Measurements from ENCODE around the gene RBMS3. TPM values are rescaled to one million over a fixed set of nuclear protein-coding genes. Genes with fewer than 3 reads are reported as not detected.
A peak's percentile ranks its signal among the peaks of the same experiment; 100 is the strongest.

The RBMS3 gene
- total RNA-seq, 1 donor from 2014 or later = 70.0 TPM

GRCh38 chr3:29302619-29303018, 21.7 kb downstream of the RBMS3 start:
- no peaks in the 10 kb centered on the region for H3K9me3 ChIP-seq
- no peaks in the 10 kb centered on the region for H3K36me3 ChIP-seq

GRCh38 chr3:29307295-29307694, 26.4 kb downstream of the RBMS3 start:
- no peaks in the 10 kb centered on the region for H3K4me1 ChIP-seq
- H3K4me3 ChIP-seq = no peak overlapping the region
- H3K27me3 ChIP-seq = no peaks in the 10 kb centered on the region
- H3K9me3 ChIP-seq = no peaks in the 10 kb centered on the region
- H3K36me3 ChIP-seq = no peaks in the 10 kb centered on the region
- TF ChIP-seq POLR2AphosphoS5 (IDR thresholded peaks at IDR 0.05; ENCODE audit: insufficient read depth in 1 of 2, low read depth in 1 of 2) (no peak), CTCF (IDR thresholded peaks at IDR 0.05) (no peak), POLR2A (IDR thresholded peaks at IDR 0.05) (no peak)
- intact Hi-C loops (cut with DNase I) = no loop called here
- DNase-seq (ENCODE audit: extremely low spot score in 2 of 2) = no peak
- H3K27ac ChIP-seq = no peak overlapping the region

More at GRCh38 chr3:29302619-29303018, 21.7 kb downstream of the RBMS3 start:
- no peak for TF ChIP-seq POLR2A (IDR thresholded peaks at IDR 0.05)
- no peak for TF ChIP-seq POLR2AphosphoS5 (IDR thresholded peaks at IDR 0.05; ENCODE audit: insufficient read depth in 1 of 2, low read depth in 1 of 2)
- no peak for TF ChIP-seq CTCF (IDR thresholded peaks at IDR 0.05)
- H3K4me3 ChIP-seq = no peak overlapping the region
- intact Hi-C loops (cut with DNase I) = no loop called here
- DNase-seq (ENCODE audit: extremely low spot score in 2 of 2) = no peak
- no peak overlapping the region for H3K27ac ChIP-seq
- H3K27me3 ChIP-seq = no peaks in the 10 kb centered on the region
- H3K4me1 ChIP-seq = no peaks in the 10 kb centered on the region

- H3K27ac ChIP-seq = peak overlapping the region; percentile 27
- intact Hi-C loops (cut with DNase I) = no loop called here
- TF ChIP-seq POLR2AphosphoS5 (IDR thresholded peaks at IDR 0.05; ENCODE audit: insufficient read depth in 1 of 2, low read depth in 1 of 2) (no peak), CTCF (IDR thresholded peaks at IDR 0.05) (no peak), POLR2A (IDR thresholded peaks at IDR 0.05) (no peak)
Measured at GRCh38 chr3:29310865-29311264, 30.0 kb downstream of the RBMS3 start.

GRCh38 chr3:29311795-29312194, 30.9 kb downstream of the RBMS3 start:
- H3K9me3 ChIP-seq = no peaks in the 10 kb centered on the region
- DNase-seq (ENCODE audit: extremely low spot score in 2 of 2) = no peak
- H3K27me3 ChIP-seq = no peaks in the 10 kb centered on the region
- TF ChIP-seq POLR2AphosphoS5 (IDR thresholded peaks at IDR 0.05; ENCODE audit: insufficient read depth in 1 of 2, low read depth in 1 of 2) = no peak
- TF ChIP-seq POLR2A (IDR thresholded peaks at IDR 0.05) = no peak
- no peak for TF ChIP-seq CTCF (IDR thresholded peaks at IDR 0.05)
- peaks cover 15% of the 10 kb centered on the region for H3K4me1 ChIP-seq
- no peak overlapping the region for H3K4me3 ChIP-seq
- H3K36me3 ChIP-seq = no peaks in the 10 kb centered on the region
- intact Hi-C loops (cut with DNase I) = no loop called here
- H3K27ac ChIP-seq = no peak overlapping the region

More at GRCh38 chr3:29310865-29311264, 30.0 kb downstream of the RBMS3 start:
- peaks cover 15% of the 10 kb centered on the region for H3K4me1 ChIP-seq
- H3K36me3 ChIP-seq = no peaks in the 10 kb centered on the region
- H3K4me3 ChIP-seq = no peak overlapping the region
- H3K27me3 ChIP-seq = no peaks in the 10 kb centered on the region
- no peak for DNase-seq (ENCODE audit: extremely low spot score in 2 of 2)
- no peaks in the 10 kb centered on the region for H3K9me3 ChIP-seq

- DNase-seq (ENCODE audit: extremely low spot score in 2 of 2) = no peak
Measured at GRCh38 chr3:29312395-29312794, 31.5 kb downstream of the RBMS3 start.

More at GRCh38 chr3:29312395-29312794, 31.5 kb downstream of the RBMS3 start:
- H3K36me3 ChIP-seq = no peaks in the 10 kb centered on the region
- H3K27me3 ChIP-seq = no peaks in the 10 kb centered on the region
- no peak overlapping the region for H3K27ac ChIP-seq
- TF ChIP-seq POLR2A (IDR thresholded peaks at IDR 0.05) (no peak), CTCF (IDR thresholded peaks at IDR 0.05) (no peak), POLR2AphosphoS5 (IDR thresholded peaks at IDR 0.05; ENCODE audit: insufficient read depth in 1 of 2, low read depth in 1 of 2) (no peak)
- intact Hi-C loops (cut with DNase I) = no loop called here
- no peaks in the 10 kb centered on the region for H3K9me3 ChIP-seq
- no peak overlapping the region for H3K4me3 ChIP-seq
- H3K4me1 ChIP-seq = peaks cover 20% of the 10 kb centered on the region

Measured in vagina (tissue), 2 donors.